Adrenal gland (tissue), 19 donors: Measurements from ENCODE around the gene MAP3K19. TPM values are rescaled to one million over a fixed set of nuclear protein-coding genes. Genes with fewer than 3 reads are reported as not detected.

Source experiments
- DNase-seq, 7 donors: peaks; one replicate each; pipeline ENCODE4 v3.0.0-alpha.2; 2019 to 2020
- H3K27ac ChIP-seq, 5 donors: fragments of 200-600 bp; sonication (generic) in 4 of 5; 1 replicate in 3 of 5; 2 replicates in 2 of 5; pipeline versions ENCODE4 v1.5.1 to v1.8.0; 2016 to 2020; ENCODE audit warnings: mild to moderate bottlenecking in 1 of 5
- H3K27me3 ChIP-seq: fragments of 200-600 bp; 2 replicates; pipeline ENCODE4 v1.8.0; 2021
- H3K36me3 ChIP-seq, 2 donors: fragments of 200-600 bp; replicated peaks in 1 of 2; 1 replicate in 1 of 2; 2 replicates in 1 of 2; pipeline versions ENCODE4 v1.5.1 to v1.8.0; 2018 to 2022
- H3K4me1 ChIP-seq, 2 donors: fragments of 200-600 bp; replicated peaks in 1 of 2; 1 replicate in 1 of 2; 2 replicates in 1 of 2; pipeline versions ENCODE4 v1.5.1 to v1.8.0; 2018 to 2021
- H3K4me3 ChIP-seq, 4 donors: fragments of 200-600 bp; sonication (generic) in 3 of 4; one replicate each; pipeline ENCODE4 v1.5.1; 2016 to 2018
- H3K9me3 ChIP-seq, 3 donors: fragments of 200-600 bp; sonication (generic) in 1 of 3; replicated peaks in 1 of 3; 1 replicate in 2 of 3; 2 replicates in 1 of 3; pipeline versions ENCODE4 v1.5.1 to v1.8.0; 2016 to 2021
- CTCF ChIP-seq, 6 experiments: fragments of 450-650 bp in 4 of 6; fragments of 200-600 bp in 2 of 6; sonication (generic) in 1 of 6; IDR thresholded peaks; 1 replicate in 5 of 6; 2 replicates in 1 of 6; pipeline versions ENCODE4 v1.5.1 to v1.8.0; 2016 to 2021; ENCODE audit warnings: antibody characterized with exemption in 6 of 6, mild to moderate bottlenecking in 2 of 6, moderate library complexity in 1 of 6
- POLR2A ChIP-seq, 2 donors: fragments of 450-650 bp; IDR thresholded peaks; one replicate each; pipeline ENCODE4 v1.6.1; 2017; ENCODE audit warnings: antibody characterized with exemption in 2 of 2, mild to moderate bottlenecking in 2 of 2, moderate library complexity in 1 of 2
- WGBS, 4 donors: extraction: QIAGEN DNeasy Blood & Tissue Kit in 2 of 4; methylation state at CpG; one replicate each; pipeline versions ENCODE4 v1.1.5 to v1.1.7; 2013 to 2017; 5-methylcytosine and 5-hydroxymethylcytosine counted together
- intact Hi-C, 2 donors: fragments of 100-400 bp; cut with DNase I; formaldehyde crosslinking; loops; one replicate each; pipeline versions ENCODE4 v1.14.1 to v1.15.0; 2022 to 2023
- long read RNA-seq, 10 donors: library from polyadenylated mRNA in 3 of 10; unstranded in 2 of 10; stranded (forward) in 1 of 10; transcript quantifications; one replicate each; pipeline ENCODE4 v2.0.0 and lab custom pipeline, GENCODE V29; 2021 to 2026
- polyA plus RNA-seq, 3 donors: library from polyadenylated mRNA; stranded (reverse); fragments of 200-250 nt in 2 of 3; fragments of 350-450 nt in 1 of 3; fragmentation: Illumina TruSeq in 1 of 3; extraction: RNeasy Lipid Tissue Mini Kit (QIAGEN cat#74804) in 1 of 3; gene quantifications; one replicate each; pipeline ENCODE4 v1.2.3, GENCODE V29; 2013 to 2014
- total RNA-seq, 9 donors: library from RNA; depleted of rRNA in 4 of 9; stranded (reverse); fragments of >200 nt in 4 of 9; fragments of 120-200 nt in 1 of 9; fragmentation: NEBNext Ultra II Directional in 1 of 9; extraction: Animal tissue kit (Norgen Biotek cat#: 25700) in 1 of 9; gene quantifications; one replicate each; pipeline versions ENCODE4 v1.1.0 to v1.2.4, GENCODE V29; 2013 to 2023
- donor health status: healthy with polysubstance abuse.
- donor health status: Bipolar disorder and iron deficiency.
- donor health status: DM: yes; HTN: yes; CAD: no.
- donor health status: DM: no; HTN: no; CAD: no.
- donor health status: DM: no; HTN: no; CAD: no.
- donor health status: DM: yes; HTN: yes; CAD: no.

Gene MAP3K19, protein sequence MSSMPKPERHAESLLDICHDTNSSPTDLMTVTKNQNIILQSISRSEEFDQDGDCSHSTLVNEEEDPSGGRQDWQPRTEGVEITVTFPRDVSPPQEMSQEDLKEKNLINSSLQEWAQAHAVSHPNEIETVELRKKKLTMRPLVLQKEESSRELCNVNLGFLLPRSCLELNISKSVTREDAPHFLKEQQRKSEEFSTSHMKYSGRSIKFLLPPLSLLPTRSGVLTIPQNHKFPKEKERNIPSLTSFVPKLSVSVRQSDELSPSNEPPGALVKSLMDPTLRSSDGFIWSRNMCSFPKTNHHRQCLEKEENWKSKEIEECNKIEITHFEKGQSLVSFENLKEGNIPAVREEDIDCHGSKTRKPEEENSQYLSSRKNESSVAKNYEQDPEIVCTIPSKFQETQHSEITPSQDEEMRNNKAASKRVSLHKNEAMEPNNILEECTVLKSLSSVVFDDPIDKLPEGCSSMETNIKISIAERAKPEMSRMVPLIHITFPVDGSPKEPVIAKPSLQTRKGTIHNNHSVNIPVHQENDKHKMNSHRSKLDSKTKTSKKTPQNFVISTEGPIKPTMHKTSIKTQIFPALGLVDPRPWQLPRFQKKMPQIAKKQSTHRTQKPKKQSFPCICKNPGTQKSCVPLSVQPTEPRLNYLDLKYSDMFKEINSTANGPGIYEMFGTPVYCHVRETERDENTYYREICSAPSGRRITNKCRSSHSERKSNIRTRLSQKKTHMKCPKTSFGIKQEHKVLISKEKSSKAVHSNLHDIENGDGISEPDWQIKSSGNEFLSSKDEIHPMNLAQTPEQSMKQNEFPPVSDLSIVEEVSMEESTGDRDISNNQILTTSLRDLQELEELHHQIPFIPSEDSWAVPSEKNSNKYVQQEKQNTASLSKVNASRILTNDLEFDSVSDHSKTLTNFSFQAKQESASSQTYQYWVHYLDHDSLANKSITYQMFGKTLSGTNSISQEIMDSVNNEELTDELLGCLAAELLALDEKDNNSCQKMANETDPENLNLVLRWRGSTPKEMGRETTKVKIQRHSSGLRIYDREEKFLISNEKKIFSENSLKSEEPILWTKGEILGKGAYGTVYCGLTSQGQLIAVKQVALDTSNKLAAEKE (N-terminal part only)
- total RNA-seq (not detected), polyA plus RNA-seq (not detected)
- long read RNA-seq, donor 1: 0 reads
- long read RNA-seq, donor 2: 0 reads
- long read RNA-seq, donor 3: 0 reads
- long read RNA-seq, donor 4: 0 reads
- long read RNA-seq, donor 5: 0 reads
- long read RNA-seq, donor 6: 0 reads
- long read RNA-seq, donor 7: 0 reads
- long read RNA-seq, donor 8: 0 reads
- long read RNA-seq, donor 9: 0 reads
- long read RNA-seq, donor 10: 0 reads

GRCh38 chr2:135047300-135047699 lies at the start of gene MAP3K19:
MAP3K19 (minus strand) TSS chr2:135047447; CDS start chr2:135024647, 22,800 bp downstream.
- Histone ChIP-seq H3K27me3 (no peaks in the 10 kb centered on the region), H3K36me3 (no peaks in the 10 kb centered on the region), H3K4me3 (no peak within 1 kb of the TSS), H3K9me3 (no peaks in the 10 kb centered on the region), H3K4me1 (peaks cover 0 to 6% of the 10 kb centered on the region in 2 donors), H3K27ac (no peak within 1 kb of the TSS)
- intact Hi-C loops: no loop called here
- no peak for DNase-seq
- TF ChIP-seq CTCF (IDR thresholded peaks at IDR 0.05) (no peak), POLR2A (IDR thresholded peaks at IDR 0.05) (no peak)

- no peaks in the 10 kb centered on the region for H3K4me1 ChIP-seq
- no peaks in the 10 kb centered on the region for H3K27me3 ChIP-seq
- no peaks in the 10 kb centered on the region for H3K9me3 ChIP-seq
- intact Hi-C loops: no loop called here
- H3K4me3 ChIP-seq: no peak overlapping the region
- TF ChIP-seq CTCF (IDR thresholded peaks at IDR 0.05): no peak
- no peak for TF ChIP-seq POLR2A (IDR thresholded peaks at IDR 0.05)
- H3K27ac ChIP-seq: no peak overlapping the region
- no peak for DNase-seq
- 80 to 91% (median 87%) methylated on average over 4 of the region's 4 CpGs for WGBS, 4 donors
- H3K36me3 ChIP-seq: no peaks in the 10 kb centered on the region
Measured at GRCh38 chr2:135096665-135097446, 49.6 kb upstream of the MAP3K19 start.

GRCh38 chr2:135095591-135095990 lies 48.3 kb upstream of the MAP3K19 start:
- WGBS, 4 donors: 95 to 100% (median 98%) methylated on average over 3 of the region's 3 CpGs

More at GRCh38 chr2:135095591-135095990, 48.3 kb upstream of the MAP3K19 start:
- Histone ChIP-seq H3K4me1 (no peaks in the 10 kb centered on the region), H3K27me3 (no peaks in the 10 kb centered on the region), H3K36me3 (no peaks in the 10 kb centered on the region), H3K27ac (no peak overlapping the region), H3K9me3 (no peaks in the 10 kb centered on the region), H3K4me3 (no peak overlapping the region)
- intact Hi-C loops: no loop called here
- TF ChIP-seq CTCF (IDR thresholded peaks at IDR 0.05): no peak
- no peak for TF ChIP-seq POLR2A (IDR thresholded peaks at IDR 0.05)
- DNase-seq: no peak
